ENCODE results near the gene GDI2. TPM values are rescaled to one million over a fixed set of nuclear protein-coding genes. Genes with fewer than 3 reads are reported as not detected.
"Not testable (repeated sequence)": the region's sequence is repeated elsewhere in the genome, so short reads cannot be mapped to it uniquely, and the experiment has no call there.

GDI2 gene
- total RNA-seq (100 to 1,000 TPM in 3 of 4 donors, 10 to 100 TPM in 1; 97.7 to 111 (median 105) TPM), polyA plus RNA-seq (47.5 TPM)
- long read RNA-seq, donor 1, transcript GDI2-202 (10 exons, 1,408 nt), result minor isoform, 5 of 208 reads
- long read RNA-seq, donor 1, transcript GDI2-203 (11 exons, 2,412 nt), result major isoform, 192 of 208 reads
- long read RNA-seq, donor 1, partial matches to known transcripts, result 7 of 208 reads
- long read RNA-seq, donor 1, other reads (novel, unspliced or antisense), result 4 of 208 reads
- long read RNA-seq, donor 2, transcript GDI2-203 (11 exons, 2,412 nt), result major isoform, 79 of 90 reads
- long read RNA-seq, donor 2, partial matches to known transcripts, result 6 of 90 reads
- long read RNA-seq, donor 2, other reads (novel, unspliced or antisense), result 4 of 90 reads
- long read RNA-seq, donor 3, transcript GDI2-202 (10 exons, 1,408 nt), result minor isoform, 28 of 761 reads
- long read RNA-seq, donor 3, transcript GDI2-203 (11 exons, 2,412 nt), result major isoform, 684 of 761 reads
- long read RNA-seq, donor 3, partial matches to known transcripts, result 26 of 761 reads
- long read RNA-seq, donor 3, other reads (novel, unspliced or antisense), result 23 of 761 reads
- long read RNA-seq, donor 4, transcript GDI2-203 (11 exons, 2,412 nt), result major isoform, 98 of 103 reads
- long read RNA-seq, donor 4, partial matches to known transcripts, result 2 of 103 reads
- long read RNA-seq, donor 4, other reads (novel, unspliced or antisense), result 2 of 103 reads

- peak within 1 kb of the TSS; percentile 99 for H3K27ac ChIP-seq (ENCODE audit: low read length)
- no peaks in the 10 kb centered on the region for H3K4me1 ChIP-seq (ENCODE audit: control insufficient read depth, insufficient read depth, low read length)
- ATAC-seq, result peak; percentile 99
- no peaks in the 10 kb centered on the region for H3K27me3 ChIP-seq (ENCODE audit: control insufficient read depth, insufficient read depth)
- WGBS, result under 1% methylated on average over 77 of the region's 77 CpGs
- intact Hi-C loops (cut with DNase I), result loop anchor here in 2 of 4 donors (5.0 to 10.0 kb wide), 3 partner anchors 59 to 74 kb away; partner anchors contain the start of gene ANKRD16 (in 1 of the 2)
- DNase-seq, result peak; percentile 96 to 98 (median 98)
- peak within 1 kb of the TSS; percentile 79 for H3K4me3 ChIP-seq (ENCODE audit: low read length)
- no peaks in the 10 kb centered on the region for H3K9me3 ChIP-seq (ENCODE audit: control insufficient read depth, low read length)
Measured at GRCh38 chr10:5813341-5814109, at the start of gene GDI2. Gene GDI2, minus strand, starts transcription at chr10:5813434. Its CDS starts 176 bp downstream, at chr10:5813258.

- intact Hi-C loops (cut with DNase I), result no loop called here
- no peaks in the 10 kb centered on the region for H3K9me3 ChIP-seq (ENCODE audit: control insufficient read depth, low read length)
- no peak overlapping the region for H3K27ac ChIP-seq (ENCODE audit: low read length)
- H3K4me1 ChIP-seq (ENCODE audit: control insufficient read depth, insufficient read depth, low read length), result no peaks in the 10 kb centered on the region
- DNase-seq, result no peak
- no peak overlapping the region for H3K4me3 ChIP-seq (ENCODE audit: low read length)
- WGBS, result 96% methylated on average over 7 of the region's 7 CpGs
- no peak for ATAC-seq
- H3K27me3 ChIP-seq (ENCODE audit: control insufficient read depth, insufficient read depth), result no peaks in the 10 kb centered on the region
Measured at GRCh38 chr10:5862360-5862961, 49.2 kb upstream of the GDI2 start.

- no peaks in the 10 kb centered on the region for H3K4me1 ChIP-seq (ENCODE audit: control insufficient read depth, insufficient read depth, low read length)
- intact Hi-C loops (cut with DNase I), result no loop called here
- no peak overlapping the region for H3K27ac ChIP-seq (ENCODE audit: low read length)
- no peak overlapping the region for H3K4me3 ChIP-seq (ENCODE audit: low read length)
- DNase-seq (no peak), ATAC-seq (no peak)
- 78% methylated on average over 7 of the region's 7 CpGs for WGBS
- H3K9me3 ChIP-seq (ENCODE audit: control insufficient read depth, low read length), result no peaks in the 10 kb centered on the region
- H3K27me3 ChIP-seq (ENCODE audit: control insufficient read depth, insufficient read depth), result no peaks in the 10 kb centered on the region
Measured at GRCh38 chr10:5860066-5860465, 46.8 kb upstream of the GDI2 start.

DNA sequence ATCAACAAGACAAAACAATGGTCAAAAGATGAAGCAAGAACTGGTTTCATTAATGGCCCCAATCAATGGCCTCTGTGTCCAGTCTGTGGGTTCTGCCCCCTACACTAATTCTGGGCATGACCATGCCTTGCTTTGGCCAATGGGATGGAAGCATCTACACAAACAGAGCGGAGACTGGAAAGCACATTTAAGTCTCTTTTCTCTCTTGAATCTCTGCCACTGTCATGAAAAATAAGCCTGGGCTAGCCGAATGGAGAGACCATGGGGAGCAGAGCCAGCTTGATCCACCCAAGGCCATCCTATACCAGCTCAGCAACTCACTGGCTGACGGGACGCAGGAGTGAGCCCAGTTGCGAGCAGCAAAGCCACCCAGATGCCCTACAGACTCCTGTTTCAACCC is 45.6 kb upstream of the GDI2 start:
- ATAC-seq (no peak), DNase-seq (no peak)
- Histone ChIP-seq H3K27ac (ENCODE audit: low read length) (no peak overlapping the region), H3K4me3 (ENCODE audit: low read length) (no peak overlapping the region), H3K9me3 (ENCODE audit: control insufficient read depth, low read length) (no peaks in the 10 kb centered on the region), H3K27me3 (ENCODE audit: control insufficient read depth, insufficient read depth) (no peaks in the 10 kb centered on the region), H3K4me1 (ENCODE audit: control insufficient read depth, insufficient read depth, low read length) (no peaks in the 10 kb centered on the region)
- 87% methylated on average over 5 of the region's 5 CpGs for WGBS
- intact Hi-C loops (cut with DNase I), result no loop called here

GRCh38 chr10:5856701-5857004 is 43.4 kb upstream of the GDI2 start:
- DNase-seq (no peak), ATAC-seq (no peak)
- H3K4me1 ChIP-seq (ENCODE audit: control insufficient read depth, insufficient read depth, low read length), result no peaks in the 10 kb centered on the region
- intact Hi-C loops (cut with DNase I), result no loop called here
- no peaks in the 10 kb centered on the region for H3K27me3 ChIP-seq (ENCODE audit: control insufficient read depth, insufficient read depth)
- no peak overlapping the region for H3K27ac ChIP-seq (ENCODE audit: low read length)
- H3K9me3 ChIP-seq (ENCODE audit: control insufficient read depth, low read length), result no peaks in the 10 kb centered on the region
- H3K4me3 ChIP-seq (ENCODE audit: low read length), result no peak overlapping the region
- 60% methylated on average over 7 of the region's 7 CpGs for WGBS

DNA sequence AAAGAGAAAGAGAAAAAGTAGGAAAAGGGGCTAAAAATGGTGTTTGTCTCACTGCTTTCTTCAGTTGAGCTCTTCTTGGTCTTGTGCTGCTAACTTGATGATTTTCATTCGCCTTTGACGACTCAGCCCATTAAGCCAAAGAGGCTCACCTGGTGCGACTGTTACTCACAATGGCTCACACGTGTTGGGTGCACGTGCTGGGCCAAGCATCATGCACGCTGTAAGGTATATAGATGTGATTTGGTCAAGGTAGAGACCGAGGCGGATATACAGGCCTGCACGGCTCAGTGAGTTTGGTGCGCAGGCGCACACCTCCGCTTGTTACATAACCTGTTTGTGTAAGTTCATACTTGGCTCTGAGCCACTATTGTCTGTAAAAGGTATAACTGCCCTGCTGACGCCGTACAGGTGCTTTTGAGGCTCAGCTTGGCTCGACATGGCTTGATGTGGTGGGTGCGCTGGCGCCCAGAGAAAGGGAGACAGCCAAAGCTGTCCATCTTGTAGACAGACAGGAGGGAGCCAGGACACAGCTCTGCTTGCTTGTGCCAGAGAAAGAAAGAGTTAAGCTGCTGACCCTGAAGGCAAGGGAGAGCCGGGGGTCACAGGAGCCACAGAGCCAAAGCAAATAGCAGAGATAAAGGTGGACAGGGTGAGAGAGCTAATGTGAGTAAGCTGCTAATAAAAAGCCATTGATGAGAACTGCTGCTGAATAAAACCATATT is 42.9 kb upstream of the GDI2 start:
- no peaks in the 10 kb centered on the region for H3K4me1 ChIP-seq (ENCODE audit: control insufficient read depth, insufficient read depth, low read length)
- WGBS, result 87% methylated on average over 18 of the region's 18 CpGs
- DNase-seq (no peak), ATAC-seq (no peak)
- H3K27me3 ChIP-seq (ENCODE audit: control insufficient read depth, insufficient read depth), result no peaks in the 10 kb centered on the region
- no peaks in the 10 kb centered on the region for H3K9me3 ChIP-seq (ENCODE audit: control insufficient read depth, low read length)
- no peak overlapping the region for H3K4me3 ChIP-seq (ENCODE audit: low read length)
- no peak overlapping the region for H3K27ac ChIP-seq (ENCODE audit: low read length)
- intact Hi-C loops (cut with DNase I), result no loop called here

- intact Hi-C loops (cut with DNase I), result no loop called here
- H3K4me1 ChIP-seq (ENCODE audit: control insufficient read depth, insufficient read depth, low read length), result no peaks in the 10 kb centered on the region
- ATAC-seq, result no peak
- WGBS, result 64% methylated on average over 5 of the region's 5 CpGs
- H3K27me3 ChIP-seq (ENCODE audit: control insufficient read depth, insufficient read depth), result no peaks in the 10 kb centered on the region
- no peak for DNase-seq
- H3K27ac ChIP-seq (ENCODE audit: low read length), result no peak overlapping the region
- no peak overlapping the region for H3K4me3 ChIP-seq (ENCODE audit: low read length)
- no peaks in the 10 kb centered on the region for H3K9me3 ChIP-seq (ENCODE audit: control insufficient read depth, low read length)
Measured at GRCh38 chr10:5854131-5854475, 40.9 kb upstream of the GDI2 start.

GRCh38 chr10:5846667-5847066 is 33.4 kb upstream of the GDI2 start:
- ATAC-seq, result peak in 1 of 2 donors; percentile 11
- H3K27me3 ChIP-seq (ENCODE audit: control insufficient read depth, insufficient read depth); DNase-seq; H3K27ac ChIP-seq (ENCODE audit: low read length); H3K9me3 ChIP-seq (ENCODE audit: control insufficient read depth, low read length); H3K4me3 ChIP-seq (ENCODE audit: low read length); intact Hi-C loops (cut with DNase I); H3K4me1 ChIP-seq (ENCODE audit: control insufficient read depth, insufficient read depth, low read length): not testable (repeated sequence)
- 97% methylated on average over 4 of the region's 4 CpGs for WGBS

GRCh38 chr10:5844345-5845055 is 31.3 kb upstream of the GDI2 start:
- Histone ChIP-seq H3K9me3 (ENCODE audit: control insufficient read depth, low read length) (no peaks in the 10 kb centered on the region), H3K4me1 (ENCODE audit: control insufficient read depth, insufficient read depth, low read length) (no peaks in the 10 kb centered on the region), H3K27ac (ENCODE audit: low read length) (no peak overlapping the region), H3K4me3 (ENCODE audit: low read length) (no peak overlapping the region), H3K27me3 (ENCODE audit: control insufficient read depth, insufficient read depth) (no peaks in the 10 kb centered on the region)
- intact Hi-C loops (cut with DNase I), result no loop called here
- ATAC-seq (no peak), DNase-seq (no peak)
- 61% methylated on average over 13 of the region's 13 CpGs for WGBS

All from right cardiac atrium (tissue), 5 donors.